ENCODE data around the gene FOXE1. TPM values are rescaled to one million over a fixed set of nuclear protein-coding genes. Genes with fewer than 3 reads are reported as not detected.

FOXE1 gene
- total RNA-seq, 4 donors from 2014 or later = 405 to 748 (median 454) TPM

GRCh38 chr9:97855899-97856298, 2.9 kb downstream of the FOXE1 start:
- Histone ChIP-seq H3K4me1 (peaks cover 0 to 11% of the 10 kb centered on the region in 2 donors), H3K27ac (peak overlapping the region; percentile 92 to 97 (median 96)), H3K27me3 (no peaks in the 10 kb centered on the region), H3K36me3 (peaks cover 45 to 49% of the 10 kb centered on the region in 2 donors), H3K4me3 (replicated peaks in 1 of 3) (peak overlapping the region; percentile 61 to 97 (median 74)), H3K9me3 (no peaks in the 10 kb centered on the region)
- TF ChIP-seq POLR2A (IDR thresholded peaks at IDR 0.05) (no peak), CTCF (IDR thresholded peaks at IDR 0.05) (no peak)
- no peak for DNase-seq
- WGBS, 2 donors = 9 to 19% methylated on average over 5 of the region's 5 CpGs
- intact Hi-C loops (cut with DNase I) = no loop called here

GRCh38 chr9:97856857-97857605, 4.0 kb downstream of the FOXE1 start:
- peak; percentile 36 to 45 for DNase-seq
- 5 to 18% methylated on average over 15 of the region's 15 CpGs for WGBS, 2 donors
- TF ChIP-seq CTCF (IDR thresholded peaks at IDR 0.05) (no peak), POLR2A (IDR thresholded peaks at IDR 0.05) (peak in 1 of 2 donors; percentile 21)
- Histone ChIP-seq H3K4me3 (replicated peaks in 1 of 3) (peak overlapping the region; percentile 61 to 97 (median 74)), H3K4me1 (peaks cover 0 to 11% of the 10 kb centered on the region in 2 donors), H3K27ac (peak overlapping the region; percentile 92 to 97 (median 96)), H3K36me3 (peaks cover 45 to 49% of the 10 kb centered on the region in 2 donors), H3K27me3 (no peaks in the 10 kb centered on the region), H3K9me3 (no peaks in the 10 kb centered on the region)
- intact Hi-C loops (cut with DNase I) = no loop called here

- Histone ChIP-seq H3K36me3 (peaks cover 45 to 49% of the 10 kb centered on the region in 2 donors), H3K4me3 (replicated peaks in 1 of 3) (peak overlapping the region; percentile 61 to 97 (median 74)), H3K27me3 (no peaks in the 10 kb centered on the region), H3K4me1 (peaks cover 0 to 11% of the 10 kb centered on the region in 2 donors), H3K9me3 (no peaks in the 10 kb centered on the region), H3K27ac (peak overlapping the region; percentile 92 to 97 (median 96))
- intact Hi-C loops (cut with DNase I) = no loop called here
- 2 to 3% methylated on average over 32 to 51 of the region's 54 CpGs for WGBS, 2 donors
- TF ChIP-seq CTCF (IDR thresholded peaks at IDR 0.05) (no peak), POLR2A (IDR thresholded peaks at IDR 0.05) (no peak)
- peak; percentile 19 to 23 for DNase-seq
These were observed 4.8 kb downstream of the FOXE1 start for GRCh38 chr9:97857606-97858392.

GRCh38 chr9:97858393-97858713, 5.3 kb downstream of the FOXE1 start:
- no peaks in the 10 kb centered on the region for H3K27me3 ChIP-seq

More at GRCh38 chr9:97858393-97858713, 5.3 kb downstream of the FOXE1 start:
- TF ChIP-seq POLR2A (IDR thresholded peaks at IDR 0.05) (no peak), CTCF (IDR thresholded peaks at IDR 0.05) (no peak)
- peaks cover 45 to 49% of the 10 kb centered on the region in 2 donors for H3K36me3 ChIP-seq
- 0 to 2% methylated on average over 6 of the region's 6 CpGs for WGBS, 2 donors
- peak overlapping the region; percentile 92 to 97 (median 96) for H3K27ac ChIP-seq
- H3K4me1 ChIP-seq = peaks cover 0 to 11% of the 10 kb centered on the region in 2 donors
- H3K9me3 ChIP-seq = no peaks in the 10 kb centered on the region
- intact Hi-C loops (cut with DNase I) = no loop called here
- peak in 1 of 2 donors; percentile 20 for DNase-seq
- peak overlapping the region; percentile 61 to 97 (median 74) for H3K4me3 ChIP-seq (replicated peaks in 1 of 3)
